Measurements from ENCODE around the gene NTSR1. TPM values are rescaled to one million over a fixed set of nuclear protein-coding genes. Genes with fewer than 3 reads are reported as not detected.

NTSR1 gene
- total and polyA plus RNA-seq, 4 donors = 0.03 to 0.33 (median 0.08) TPM; not detected in 1

GRCh38 chr20:62723768-62724450 lies 15.3 kb downstream of the NTSR1 start:
- Histone ChIP-seq H3K4me3 (ENCODE audit: low read depth in 1 of 3, low read length in 3 of 3) (no peak overlapping the region), H3K4me1 (ENCODE audit: control insufficient read depth in 4 of 4, insufficient read depth in 4 of 4, low read length in 3 of 4) (no peaks in the 10 kb centered on the region), H3K27me3 (ENCODE audit: control insufficient read depth in 4 of 4, insufficient read depth in 4 of 4, low read length in 3 of 4) (peaks cover 0 to 7% (median 0%) of the 10 kb centered on the region in 4 donors), H3K9me3 (ENCODE audit: control insufficient read depth in 4 of 4, low read length in 3 of 4) (peaks cover 0 to 6% (median 3%) of the 10 kb centered on the region in 4 donors), H3K36me3 (ENCODE audit: control insufficient read depth in 4 of 4, insufficient read depth in 3 of 4, low read depth in 1 of 4, low read length in 3 of 4) (no peaks in the 10 kb centered on the region), H3K27ac (ENCODE audit: low read depth in 1 of 2, low read length in 2 of 2) (no peak overlapping the region), H3K9ac (ENCODE audit: low read depth in 1 of 2, low read length in 2 of 2) (no peak overlapping the region)
- DNase-seq (ENCODE audit: low spot score) = no peak
- TF ChIP-seq NR2F2 (IDR thresholded peaks at IDR 0.05) (no peak), JUND (IDR thresholded peaks at IDR 0.05) (no peak), RAD21 (IDR thresholded peaks at IDR 0.05) (no peak), YY1 (IDR thresholded peaks at IDR 0.05) (no peak), REST (IDR thresholded peaks at IDR 0.05) (no peak), HNF4G (IDR thresholded peaks at IDR 0.05) (no peak), GABPA (IDR thresholded peaks at IDR 0.05 in 1 of 2, conservative IDR thresholded peaks at IDR 0.05 in 1 of 2) (no peak), TAF1 (conservative IDR thresholded peaks at IDR 0.05) (no peak), EGR1 (IDR thresholded peaks at IDR 0.05; ENCODE audit: low read depth in 2 of 2) (no peak), RXRA (IDR thresholded peaks at IDR 0.05) (no peak)
- TF ChIP-seq, protein P1, sequence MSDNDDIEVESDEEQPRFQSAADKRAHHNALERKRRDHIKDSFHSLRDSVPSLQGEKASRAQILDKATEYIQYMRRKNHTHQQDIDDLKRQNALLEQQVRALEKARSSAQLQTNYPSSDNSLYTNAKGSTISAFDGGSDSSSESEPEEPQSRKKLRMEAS (IDR thresholded peaks at IDR 0.05) = no peak
- TF ChIP-seq, protein P2, sequence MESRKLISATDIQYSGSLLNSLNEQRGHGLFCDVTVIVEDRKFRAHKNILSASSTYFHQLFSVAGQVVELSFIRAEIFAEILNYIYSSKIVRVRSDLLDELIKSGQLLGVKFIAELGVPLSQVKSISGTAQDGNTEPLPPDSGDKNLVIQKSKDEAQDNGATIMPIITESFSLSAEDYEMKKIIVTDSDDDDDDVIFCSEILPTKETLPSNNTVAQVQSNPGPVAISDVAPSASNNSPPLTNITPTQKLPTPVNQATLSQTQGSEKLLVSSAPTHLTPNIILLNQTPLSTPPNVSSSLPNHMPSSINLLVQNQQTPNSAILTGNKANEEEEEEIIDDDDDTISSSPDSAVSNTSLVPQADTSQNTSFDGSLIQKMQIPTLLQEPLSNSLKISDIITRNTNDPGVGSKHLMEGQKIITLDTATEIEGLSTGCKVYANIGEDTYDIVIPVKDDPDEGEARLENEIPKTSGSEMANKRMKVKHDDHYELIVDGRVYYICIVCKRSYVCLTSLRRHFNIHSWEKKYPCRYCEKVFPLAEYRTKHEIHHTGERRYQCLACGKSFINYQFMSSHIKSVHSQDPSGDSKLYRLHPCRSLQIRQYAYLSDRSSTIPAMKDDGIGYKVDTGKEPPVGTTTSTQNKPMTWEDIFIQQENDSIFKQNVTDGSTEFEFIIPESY (IDR thresholded peaks at IDR 0.05) = no peak
- WGBS = 59% methylated on average over 11 of the region's 11 CpGs

- no peak overlapping the region for H3K27ac ChIP-seq (ENCODE audit: low read depth in 1 of 2, low read length in 2 of 2)
- H3K36me3 ChIP-seq (ENCODE audit: control insufficient read depth in 4 of 4, insufficient read depth in 3 of 4, low read depth in 1 of 4, low read length in 3 of 4) = no peaks in the 10 kb centered on the region
- H3K9me3 ChIP-seq (ENCODE audit: control insufficient read depth in 4 of 4, low read length in 3 of 4) = peaks cover 0 to 6% (median 3%) of the 10 kb centered on the region in 4 donors
- H3K4me1 ChIP-seq (ENCODE audit: control insufficient read depth in 4 of 4, insufficient read depth in 4 of 4, low read length in 3 of 4) = no peaks in the 10 kb centered on the region
- H3K9ac ChIP-seq (ENCODE audit: low read depth in 1 of 2, low read length in 2 of 2) = no peak overlapping the region
- no peak for DNase-seq (ENCODE audit: low spot score)
- H3K27me3 ChIP-seq (ENCODE audit: control insufficient read depth in 4 of 4, insufficient read depth in 4 of 4, low read length in 3 of 4) = peaks cover 0 to 7% (median 0%) of the 10 kb centered on the region in 4 donors
- no peak overlapping the region for H3K4me3 ChIP-seq (ENCODE audit: low read depth in 1 of 3, low read length in 3 of 3)
- 79% methylated on average over 24 of the region's 24 CpGs for WGBS
- TF ChIP-seq FOXA1 (IDR thresholded peaks at IDR 0.05) (no peak), YY1 (IDR thresholded peaks at IDR 0.05) (no peak), SP1 (IDR thresholded peaks at IDR 0.05) (no peak), JUND (IDR thresholded peaks at IDR 0.05) (no peak), RAD21 (IDR thresholded peaks at IDR 0.05) (no peak), HNF4G (IDR thresholded peaks at IDR 0.05) (no peak), HNF4A (conservative IDR thresholded peaks at IDR 0.05) (no peak), RXRA (IDR thresholded peaks at IDR 0.05) (no peak), GABPA (IDR thresholded peaks at IDR 0.05 in 1 of 2, conservative IDR thresholded peaks at IDR 0.05 in 1 of 2) (no peak), REST (IDR thresholded peaks at IDR 0.05) (no peak), TAF1 (conservative IDR thresholded peaks at IDR 0.05) (no peak)
- TF ChIP-seq, protein P2 (IDR thresholded peaks at IDR 0.05) = no peak
- TF ChIP-seq, protein P3, sequence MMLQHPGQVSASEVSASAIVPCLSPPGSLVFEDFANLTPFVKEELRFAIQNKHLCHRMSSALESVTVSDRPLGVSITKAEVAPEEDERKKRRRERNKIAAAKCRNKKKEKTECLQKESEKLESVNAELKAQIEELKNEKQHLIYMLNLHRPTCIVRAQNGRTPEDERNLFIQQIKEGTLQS (IDR thresholded peaks at IDR 0.05) = no peak
- TF ChIP-seq, protein P1 (IDR thresholded peaks at IDR 0.05) = no peak
Measured at GRCh38 chr20:62724692-62725595, 16.3 kb downstream of the NTSR1 start.
